Measurements from ENCODE around the gene SPAG9.

The SPAG9 gene

GRCh38 chr17:50939542-50939794, 181.2 kb downstream of the SPAG9 start:
- no peak for DNase-seq (ENCODE audit: low read depth, low spot score)

- DNase-seq (ENCODE audit: low read depth, low spot score) = no peak
These were observed 181.7 kb downstream of the SPAG9 start for GRCh38 chr17:50938821-50939541.

DNA sequence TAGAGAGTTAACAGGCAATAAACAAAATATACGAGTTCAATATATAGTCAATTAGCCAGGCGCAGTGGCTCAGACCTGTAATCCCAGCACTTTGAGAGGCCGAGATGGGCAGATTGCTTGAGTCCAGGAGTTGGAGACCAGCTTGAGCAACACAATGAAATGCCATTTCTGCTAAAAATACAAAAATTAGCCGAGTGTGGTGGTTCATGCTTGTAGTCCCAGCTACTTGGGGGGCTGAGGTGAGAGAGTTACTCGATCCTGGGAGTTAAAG, 184.7 kb downstream of the SPAG9 start:
- no peak for DNase-seq (ENCODE audit: low read depth, low spot score)

- no peak for DNase-seq (ENCODE audit: low read depth, low spot score)
These were observed 185.3 kb downstream of the SPAG9 start for GRCh38 chr17:50935221-50935995.

GRCh38 chr17:50934672-50935220, 185.9 kb downstream of the SPAG9 start:
- no peak for DNase-seq (ENCODE audit: low read depth, low spot score)

DNA sequence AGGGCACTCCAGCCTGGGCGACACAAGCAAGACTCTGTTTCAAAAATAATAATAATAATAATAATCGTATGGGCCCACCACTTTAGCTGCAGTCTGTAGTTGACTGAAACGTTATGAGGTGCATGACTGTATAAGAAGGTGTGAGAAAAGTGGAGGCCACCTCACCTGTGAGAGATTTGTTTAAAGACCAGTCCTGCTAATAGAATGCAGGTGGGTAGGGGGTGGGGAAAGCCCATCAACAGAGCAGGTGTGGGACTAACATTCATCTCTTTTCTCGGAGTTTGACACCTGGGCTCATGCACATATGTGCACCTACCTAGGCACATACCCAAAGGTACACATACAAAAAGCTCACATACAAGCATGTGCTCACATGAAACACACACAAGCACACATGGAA, 186.5 kb downstream of the SPAG9 start:
- DNase-seq (ENCODE audit: low read depth, low spot score) = no peak

GRCh38 chr17:50931144-50931908, 189.3 kb downstream of the SPAG9 start:
- no peak for DNase-seq (ENCODE audit: low read depth, low spot score)

GRCh38 chr17:50928646-50929045, 192.0 kb downstream of the SPAG9 start:
- no peak for DNase-seq (ENCODE audit: low read depth, low spot score)

DNA sequence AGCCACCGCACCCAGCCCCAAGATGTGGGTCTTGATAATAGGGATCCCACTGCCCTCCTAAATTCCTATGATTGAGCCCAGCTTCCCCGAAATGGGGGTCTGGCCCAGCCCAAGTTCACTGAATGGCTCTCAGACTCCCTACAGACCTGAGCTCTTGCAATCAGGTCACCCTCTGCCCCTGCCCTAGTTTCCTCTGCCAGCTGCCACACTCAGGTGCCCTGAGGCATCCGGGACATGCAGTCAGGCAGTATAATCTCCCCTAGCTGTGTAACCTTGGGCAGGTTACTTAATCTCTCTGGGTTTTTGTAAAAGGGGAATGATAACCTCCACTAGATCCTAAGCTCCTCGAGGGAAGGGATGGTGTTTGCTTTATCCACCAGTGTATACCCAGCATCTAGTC, 193.4 kb downstream of the SPAG9 start:
- no peak for DNase-seq (ENCODE audit: low read depth, low spot score)

GRCh38 chr17:50926523-50926922, 194.1 kb downstream of the SPAG9 start:
- no peak for DNase-seq (ENCODE audit: low read depth, low spot score)

DNA sequence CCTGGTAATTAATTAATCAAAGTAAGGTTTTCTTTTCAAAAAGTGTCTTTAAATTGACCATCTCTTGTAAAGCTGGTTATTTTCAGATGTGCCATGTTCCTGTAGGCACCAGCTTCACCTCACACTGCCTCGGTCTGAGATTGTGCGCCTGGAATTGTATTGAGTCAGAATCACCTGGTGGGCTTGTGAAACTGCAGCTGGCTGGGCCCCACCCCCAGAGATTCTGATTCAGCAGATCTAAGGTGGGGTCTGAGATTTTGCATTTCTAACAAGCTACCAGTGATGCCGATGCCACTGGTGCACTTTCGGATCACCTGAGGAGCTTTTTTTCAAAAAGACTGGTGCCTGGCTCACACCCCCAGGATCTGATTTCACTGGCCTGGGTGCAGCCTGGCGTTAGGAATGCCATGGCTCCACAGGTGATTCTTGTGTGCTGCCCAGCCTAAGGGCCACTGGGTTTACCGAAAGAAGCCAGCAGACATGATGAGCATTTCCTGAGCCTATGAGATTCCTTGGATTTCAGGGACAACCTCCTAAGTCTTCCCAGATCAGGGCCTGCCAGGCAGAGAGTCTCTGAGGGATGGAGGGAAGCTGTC, 195.3 kb downstream of the SPAG9 start:
- no peak for DNase-seq (ENCODE audit: low read depth, low spot score)

DNA sequence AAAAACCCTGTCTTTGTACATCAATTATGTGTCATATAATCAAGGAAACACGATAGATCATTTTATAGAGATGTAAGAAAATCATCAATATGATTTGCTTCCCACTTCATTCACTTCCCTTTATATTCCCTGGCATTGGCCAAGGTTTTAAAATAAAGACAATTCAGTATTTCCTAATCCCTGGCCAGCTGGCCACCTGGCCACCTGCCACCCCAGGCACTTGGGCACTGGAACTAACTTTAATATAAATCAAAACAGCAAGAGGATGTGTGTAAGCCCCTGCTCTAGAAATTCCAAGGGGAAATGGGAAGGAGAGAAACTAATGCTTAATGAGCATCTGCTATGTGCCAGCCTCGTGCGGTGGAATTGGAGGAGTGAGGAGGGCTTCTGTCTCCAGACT, 195.9 kb downstream of the SPAG9 start:
- DNase-seq (ENCODE audit: low read depth, low spot score) = no peak

- no peak for DNase-seq (ENCODE audit: low read depth, low spot score)
These were observed 196.4 kb downstream of the SPAG9 start for GRCh38 chr17:50924300-50924699.

GRCh38 chr17:50923611-50924010, 197.1 kb downstream of the SPAG9 start:
- DNase-seq (ENCODE audit: low read depth, low spot score) = no peak

DNA sequence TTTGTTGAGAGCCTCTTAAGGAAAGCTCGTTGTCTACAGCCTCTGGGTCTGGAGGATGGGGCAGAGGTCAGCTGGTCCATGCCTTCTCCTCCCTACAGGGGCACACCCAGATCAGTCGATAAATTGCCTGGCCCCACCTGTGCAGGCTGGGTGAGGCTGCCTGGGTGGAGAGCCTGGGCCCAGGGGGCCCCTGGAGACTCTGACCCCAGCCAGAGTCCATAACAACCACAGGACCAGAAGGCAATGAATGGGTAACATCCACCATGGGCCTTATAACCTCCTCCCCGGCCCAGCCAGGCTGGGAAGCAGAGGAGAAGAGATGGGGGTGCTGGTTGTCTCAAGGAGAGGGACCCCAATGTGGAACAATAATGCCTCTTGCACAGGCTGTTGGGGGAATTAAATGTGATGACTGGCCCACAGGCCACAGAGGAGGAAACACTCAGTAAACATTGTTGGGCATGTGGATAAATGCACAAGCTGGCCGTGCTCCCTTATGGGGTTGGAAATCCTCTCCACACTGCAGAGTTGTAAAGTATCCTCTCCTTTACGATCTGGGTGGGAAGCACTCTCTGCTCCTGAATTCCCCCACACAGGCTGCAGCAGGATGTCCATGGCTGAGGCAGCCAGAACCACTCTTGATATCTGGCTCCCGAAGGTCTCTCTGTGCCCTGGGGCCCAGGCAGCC, 197.8 kb downstream of the SPAG9 start:
- DNase-seq (ENCODE audit: low read depth, low spot score) = no peak

DNA sequence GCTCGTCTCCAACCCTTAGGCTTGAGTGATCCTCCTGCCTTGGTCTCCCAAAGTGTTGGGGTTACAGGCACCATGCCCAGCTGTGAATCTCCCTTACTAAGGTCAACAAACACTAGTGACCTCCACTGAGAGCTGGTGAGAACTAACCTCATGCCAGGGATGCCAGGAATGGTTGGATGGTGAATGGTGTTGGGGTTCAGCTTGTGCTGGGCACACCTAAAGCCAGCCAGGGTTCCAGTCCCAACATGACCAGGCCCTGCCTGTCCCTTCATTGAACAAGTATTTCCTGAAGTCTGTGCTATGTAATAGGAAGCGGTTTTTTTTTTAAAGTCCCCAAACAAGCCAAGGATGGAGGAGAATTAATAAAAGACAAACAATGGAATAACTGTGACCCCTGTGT, 198.6 kb downstream of the SPAG9 start:
- DNase-seq (ENCODE audit: low read depth, low spot score) = no peak

DNA sequence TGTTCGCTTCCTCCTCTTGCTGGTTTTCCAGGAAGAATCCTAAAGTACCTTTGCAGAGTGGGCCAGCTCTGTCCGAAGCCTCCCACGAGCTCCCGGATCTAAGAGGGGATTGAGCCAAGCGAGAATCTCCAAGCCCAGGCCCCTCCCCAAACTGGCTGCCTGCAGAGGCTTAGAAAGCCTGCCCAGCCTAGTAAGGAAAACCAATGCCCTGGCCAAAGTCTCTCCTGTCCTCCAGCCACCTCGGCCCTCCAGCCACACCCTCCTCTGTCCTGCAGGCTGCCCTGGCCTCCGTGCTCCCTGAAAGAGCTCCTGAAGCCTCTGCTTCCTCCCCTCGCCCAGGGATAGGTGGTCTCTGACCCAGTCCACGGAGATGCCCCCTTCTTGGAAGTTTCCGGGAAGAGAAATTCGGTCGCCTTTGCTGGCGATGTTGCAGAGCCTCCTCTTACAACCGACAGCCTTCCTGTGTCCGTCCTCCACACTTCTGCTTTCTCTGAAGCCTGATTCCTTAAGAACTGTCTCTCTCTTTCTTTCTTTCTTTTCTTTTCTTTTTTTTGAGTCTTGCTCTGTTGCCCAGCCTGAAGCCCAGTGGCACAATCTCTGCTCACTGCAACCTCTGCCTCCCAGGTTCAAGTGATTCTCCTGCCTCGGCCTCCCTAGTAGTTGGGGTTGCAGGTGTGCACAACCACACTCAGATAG, 199.6 kb downstream of the SPAG9 start:
- DNase-seq (ENCODE audit: low read depth, low spot score) = no peak

- DNase-seq (ENCODE audit: low read depth, low spot score) = no peak
These were observed 200.6 kb downstream of the SPAG9 start for GRCh38 chr17:50920041-50920410.

GRCh38 chr17:50919321-50920040, 201.2 kb downstream of the SPAG9 start:
- DNase-seq (ENCODE audit: low read depth, low spot score) = no peak

DNA sequence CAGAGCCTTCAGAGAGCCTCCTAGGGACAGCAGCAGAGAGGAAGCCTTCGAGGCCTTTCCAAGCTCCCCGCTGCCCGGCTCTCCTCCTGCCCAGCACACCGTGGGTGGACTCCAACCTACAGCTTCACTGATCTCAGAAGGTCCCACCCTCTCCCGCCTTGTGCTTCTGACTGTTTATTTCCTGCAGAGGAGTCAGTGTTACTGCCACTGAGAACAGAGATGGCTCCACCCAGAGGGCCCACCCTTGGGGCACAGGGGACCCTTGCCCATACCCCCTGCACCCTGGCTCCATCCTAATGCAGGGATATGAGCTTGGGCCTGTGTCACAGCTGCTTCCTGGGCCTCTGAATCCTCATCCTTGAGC, 201.8 kb downstream of the SPAG9 start:
- DNase-seq (ENCODE audit: low read depth, low spot score) = no peak

All from iPS DF 19.7 (cell line).